Panc1 (cell line): Measurements from ENCODE around the gene BMP7. TPM values are rescaled to one million over a fixed set of nuclear protein-coding genes. Genes with fewer than 3 reads are reported as not detected.

ENCODE experiments used
- ATAC-seq: fragments of 200-7000 bp; cut with Tn5 transposase; 2 replicates; pipeline ENCODE4 v1.9.1; 2020; ENCODE audit warnings: mild to moderate bottlenecking, moderate library complexity
- BruUV-seq: library from RNA; stranded (reverse); fragments of 400-500 nt; replicated peaks from 2 replicates; lab custom pipeline; 2021; lab: Mats Ljungman, UMichigan
- CTCF ChIA-PET: fragments of 300-600 bp; sonication (Branson Sonifier 250); formaldehyde crosslinking; loops from one replicate; lab custom pipeline; 2022; ENCODE audit warnings: antibody characterized with exemption; lab: Charles Lee
- POLR2A ChIA-PET: fragments of 300-600 bp; sonication (Branson Sonifier 250); formaldehyde crosslinking; loops from one replicate; lab custom pipeline; 2022; ENCODE audit warnings: antibody characterized with exemption; lab: Charles Lee
- DNase-seq: peaks from one replicate; pipeline ENCODE4 v3.0.0-alpha.2; 2010; ENCODE audit warnings: low read depth, low spot score
- H3K27ac ChIP-seq: 2 replicates; pipeline ENCODE4 v1.5.1; 2011; ENCODE audit warnings: mild to moderate bottlenecking, low read length, inconsistent platforms
- H3K27me3 ChIP-seq: fragments of 200-500 bp; sonication (Bioruptor generic); 2 replicates; pipeline ENCODE4 v1.6.0; 2014; ENCODE audit warnings: low read length, inconsistent platforms; ENCODE audit not compliant: control insufficient read depth, insufficient read depth
- H3K36me3 ChIP-seq: fragments of 200-500 bp; sonication (Bioruptor generic); 2 replicates; pipeline ENCODE4 v1.5.1; 2014; ENCODE audit warnings: inconsistent platforms, mild to moderate bottlenecking, low read length, moderate library complexity; ENCODE audit not compliant: control insufficient read depth, insufficient read depth
- H3K4me1 ChIP-seq: 2 replicates; pipeline ENCODE4 v1.5.1; 2011; ENCODE audit warnings: inconsistent platforms, mild to moderate bottlenecking, low read length, moderate library complexity; ENCODE audit not compliant: control insufficient read depth, insufficient read depth
- H3K4me3 ChIP-seq, 2 experiments: 2 replicates each; pipeline ENCODE4 v1.5.1; 2011 to 2012; ENCODE audit warnings: low read depth in 2 of 2, low read length in 2 of 2, mild to moderate bottlenecking in 2 of 2, inconsistent platforms in 1 of 2, moderate library complexity in 1 of 2
- H3K9me3 ChIP-seq: fragments of 200-500 bp; sonication (Bioruptor generic); 2 replicates; pipeline ENCODE4 v1.5.1; 2014; ENCODE audit warnings: low read depth, mild to moderate bottlenecking, inconsistent platforms, low read length, moderate library complexity; ENCODE audit not compliant: control insufficient read depth, insufficient read depth
- CTCF ChIP-seq: fragments of 450-650 bp; IDR thresholded peaks from 2 replicates; pipeline ENCODE4 v1.5.1; 2017; ENCODE audit warnings: mild to moderate bottlenecking
- POLR2AphosphoS5 ChIP-seq: IDR thresholded peaks from 2 replicates; pipeline ENCODE4 v1.6.1; 2012; ENCODE audit warnings: mild to moderate bottlenecking, low read depth, low read length, moderate library complexity
- REST ChIP-seq, 2 experiments: IDR thresholded peaks; 2 replicates each; pipeline ENCODE4 v1.6.1; 2011 to 2012; ENCODE audit warnings: low read depth in 2 of 2, control low read depth in 1 of 2, low read length in 1 of 2, mild to moderate bottlenecking in 1 of 2, moderate library complexity in 1 of 2; ENCODE audit not compliant: insufficient read depth in 1 of 2
- SIN3A ChIP-seq: IDR thresholded peaks from 2 replicates; pipeline ENCODE4 v1.6.1; 2012; ENCODE audit warnings: low read depth, mild to moderate bottlenecking, low read length, moderate library complexity, borderline replicate concordance; ENCODE audit not compliant: insufficient read depth
- TCF7L2 ChIP-seq: IDR thresholded peaks from 2 replicates; pipeline ENCODE4 v1.6.1; 2011; ENCODE audit warnings: mild to moderate bottlenecking, low read depth, low read length, inconsistent platforms
- in situ Hi-C: cut with HindIII; loops from 2 replicates; pipeline ENCODE4 v1.10.0; 2016; ENCODE audit warnings: low sequenced_read_pairs, low pct_unique_long_range_greater_than_20kb
- intact Hi-C: fragments of 100-400 bp; cut with micrococcal nuclease; formaldehyde crosslinking; loops from one replicate; pipeline ENCODE4 v1.10.0; 2022; ENCODE audit not compliant: unreplicated experiment
- total RNA-seq: library from RNA; stranded (reverse); gene quantifications from one replicate; pipeline ENCODE4 v1.2.1, GENCODE V29; 2021; ENCODE audit not compliant: unreplicated experiment

BMP7 gene
- total RNA-seq, 1 experiment from 2014 or later: 11.5 TPM

- H3K36me3 ChIP-seq: no peaks in the 10 kb centered on the region
- H3K4me1 ChIP-seq: no peaks in the 10 kb centered on the region
- CTCF ChIA-PET: no interaction called here
- no peak for TF ChIP-seq POLR2AphosphoS5
- no peak for TF ChIP-seq REST (IDR thresholded peaks at IDR 0.05; ENCODE audit: insufficient read depth in 1 of 2, low read depth in 2 of 2, low read length in 1 of 2)
- no peak for TF ChIP-seq TCF7L2
- no peak for TF ChIP-seq CTCF
- TF ChIP-seq SIN3A: no peak
- DNase-seq (no peak), ATAC-seq (no peak)
- no TSS peak for BruUV-seq
- in situ Hi-C loops (no loop called here), intact Hi-C loops (no loop called here)
- no peaks in the 10 kb centered on the region for H3K9me3 ChIP-seq
- no peak overlapping the region for H3K27ac ChIP-seq
- no peak overlapping the region for H3K4me3 ChIP-seq
- H3K27me3 ChIP-seq: peaks cover 12% of the 10 kb centered on the region
- POLR2A ChIA-PET: no interaction called here
These were observed 21.5 kb upstream of the BMP7 start for GRCh38 chr20:57287901-57288300.

GRCh38 chr20:57287007-57287880 lies 20.8 kb upstream of the BMP7 start:
- ATAC-seq: no peak
- POLR2A ChIA-PET: no interaction called here
- Histone ChIP-seq H3K27me3 (peaks cover 10% of the 10 kb centered on the region), H3K9me3 (no peaks in the 10 kb centered on the region), H3K36me3 (no peaks in the 10 kb centered on the region), H3K27ac (no peak overlapping the region), H3K4me3 (no peak overlapping the region), H3K4me1 (no peaks in the 10 kb centered on the region)
- no peak for TF ChIP-seq SIN3A
- no peak for TF ChIP-seq TCF7L2
- TF ChIP-seq CTCF: no peak
- no peak for TF ChIP-seq POLR2AphosphoS5
- CTCF ChIA-PET: no interaction called here
- no peak for DNase-seq
- no TSS peak for BruUV-seq
- in situ Hi-C loops: no loop called here
- intact Hi-C loops: no loop called here
